Left lung (tissue), 10 donors: ENCODE data around the gene LDAH. TPM values are rescaled to one million over a fixed set of nuclear protein-coding genes. Genes with fewer than 3 reads are reported as not detected.

ENCODE experiments used
- ATAC-seq: fragments of 200-7000 bp; cut with Tn5 transposase; one replicate; pipeline ENCODE4 v1.9.1; 2020; ENCODE audit warnings: moderate library complexity
- DNase-seq, 4 donors: peaks; one replicate each; pipeline ENCODE4 v3.0.0-alpha.2; 2013 to 2020
- H3K27ac ChIP-seq, 2 donors: fragments of 200-600 bp; sonication (generic) in 1 of 2; one replicate each; pipeline versions ENCODE4 v1.5.0 to v1.8.0; 2020 to 2021
- H3K27me3 ChIP-seq, 2 donors: fragments of 200-600 bp; sonication (generic) in 1 of 2; one replicate each; pipeline versions ENCODE4 v1.5.0 to v1.8.0; 2020 to 2021
- H3K36me3 ChIP-seq, 2 donors: fragments of 200-600 bp; sonication (generic) in 1 of 2; one replicate each; pipeline versions ENCODE4 v1.5.0 to v1.8.0; 2020 to 2021
- H3K4me1 ChIP-seq, 2 donors: fragments of 200-600 bp; one replicate each; pipeline ENCODE4 v1.8.0; 2021
- H3K4me3 ChIP-seq, 2 donors: fragments of 200-600 bp; sonication (generic) in 1 of 2; one replicate each; pipeline versions ENCODE4 v1.5.0 to v1.8.0; 2020 to 2021; ENCODE audit warnings: mild to moderate bottlenecking in 1 of 2
- H3K9me3 ChIP-seq, 2 donors: fragments of 200-600 bp; sonication (generic) in 1 of 2; one replicate each; pipeline versions ENCODE4 v1.5.0 to v1.8.0; 2020 to 2021
- intact Hi-C, 2 donors: fragments of 100-400 bp; cut with DNase I; formaldehyde crosslinking; loops; one replicate each; pipeline versions ENCODE4 v1.11.2 to v1.14.2; 2022
- polyA plus RNA-seq, 6 donors: library from polyadenylated mRNA; unstranded; fragments of 120-200 nt; gene quantifications; one replicate each; pipeline ENCODE4 v1.2.1, GENCODE V29; 2013; ENCODE audit not compliant: insufficient read length in 6 of 6
- total RNA-seq, 2 donors: library from RNA; stranded (reverse); fragmentation: NEBNext Ultra II Directional; extraction: Animal tissue kit (Norgen Biotek cat#: 25700); gene quantifications; one replicate each; pipeline ENCODE4 v1.2.1, GENCODE V29; 2021
- TF ChIP-seq, protein P1 (sequence below), 2 donors: fragments of 200-600 bp; sonication (generic) in 1 of 2; IDR thresholded peaks; one replicate each; pipeline versions ENCODE4 v1.5.0 to v1.8.0; 2021; ENCODE audit warnings: antibody characterized with exemption in 2 of 2
- donor health status: DM: no; HTN: yes; CAD: no.
- donor health status: DM: no; HTN: no; CAD: no.

The LDAH gene
- total and polyA plus RNA-seq, 8 donors: 20.2 to 25.7 (median 22.3) TPM

DNA sequence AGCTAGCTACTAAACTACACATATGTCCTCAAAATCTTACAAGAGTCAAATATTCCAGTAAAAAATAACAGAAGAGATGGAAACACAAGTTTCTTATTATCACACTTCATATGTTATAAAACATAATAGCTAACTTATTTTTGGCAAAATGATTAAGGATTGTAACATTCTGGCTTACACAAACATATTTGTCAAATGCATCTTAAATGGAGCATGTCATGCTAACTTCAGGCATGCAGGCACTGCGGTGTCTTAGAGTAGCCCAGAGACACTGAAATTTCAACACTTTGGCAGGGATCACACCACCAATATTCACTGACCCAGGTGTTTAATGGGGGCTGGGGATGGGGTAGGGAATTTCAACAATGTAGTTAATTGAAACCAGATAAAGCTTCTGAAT is 51.6 kb downstream of the LDAH start:
- H3K36me3 ChIP-seq: peaks cover 0 to 32% of the 10 kb centered on the region in 2 donors
- no peaks in the 10 kb centered on the region for H3K27me3 ChIP-seq
- no peak overlapping the region for H3K4me3 ChIP-seq
- TF ChIP-seq, protein P1, sequence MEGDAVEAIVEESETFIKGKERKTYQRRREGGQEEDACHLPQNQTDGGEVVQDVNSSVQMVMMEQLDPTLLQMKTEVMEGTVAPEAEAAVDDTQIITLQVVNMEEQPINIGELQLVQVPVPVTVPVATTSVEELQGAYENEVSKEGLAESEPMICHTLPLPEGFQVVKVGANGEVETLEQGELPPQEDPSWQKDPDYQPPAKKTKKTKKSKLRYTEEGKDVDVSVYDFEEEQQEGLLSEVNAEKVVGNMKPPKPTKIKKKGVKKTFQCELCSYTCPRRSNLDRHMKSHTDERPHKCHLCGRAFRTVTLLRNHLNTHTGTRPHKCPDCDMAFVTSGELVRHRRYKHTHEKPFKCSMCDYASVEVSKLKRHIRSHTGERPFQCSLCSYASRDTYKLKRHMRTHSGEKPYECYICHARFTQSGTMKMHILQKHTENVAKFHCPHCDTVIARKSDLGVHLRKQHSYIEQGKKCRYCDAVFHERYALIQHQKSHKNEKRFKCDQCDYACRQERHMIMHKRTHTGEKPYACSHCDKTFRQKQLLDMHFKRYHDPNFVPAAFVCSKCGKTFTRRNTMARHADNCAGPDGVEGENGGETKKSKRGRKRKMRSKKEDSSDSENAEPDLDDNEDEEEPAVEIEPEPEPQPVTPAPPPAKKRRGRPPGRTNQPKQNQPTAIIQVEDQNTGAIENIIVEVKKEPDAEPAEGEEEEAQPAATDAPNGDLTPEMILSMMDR (IDR thresholded peaks at IDR 0.05): no peak
- DNase-seq: peak in 1 of 4 donors; percentile 1
- intact Hi-C loops: no loop called here
- no peak overlapping the region for H3K27ac ChIP-seq
- no peak for ATAC-seq
- H3K9me3 ChIP-seq: no peaks in the 10 kb centered on the region
- no peaks in the 10 kb centered on the region for H3K4me1 ChIP-seq

DNA sequence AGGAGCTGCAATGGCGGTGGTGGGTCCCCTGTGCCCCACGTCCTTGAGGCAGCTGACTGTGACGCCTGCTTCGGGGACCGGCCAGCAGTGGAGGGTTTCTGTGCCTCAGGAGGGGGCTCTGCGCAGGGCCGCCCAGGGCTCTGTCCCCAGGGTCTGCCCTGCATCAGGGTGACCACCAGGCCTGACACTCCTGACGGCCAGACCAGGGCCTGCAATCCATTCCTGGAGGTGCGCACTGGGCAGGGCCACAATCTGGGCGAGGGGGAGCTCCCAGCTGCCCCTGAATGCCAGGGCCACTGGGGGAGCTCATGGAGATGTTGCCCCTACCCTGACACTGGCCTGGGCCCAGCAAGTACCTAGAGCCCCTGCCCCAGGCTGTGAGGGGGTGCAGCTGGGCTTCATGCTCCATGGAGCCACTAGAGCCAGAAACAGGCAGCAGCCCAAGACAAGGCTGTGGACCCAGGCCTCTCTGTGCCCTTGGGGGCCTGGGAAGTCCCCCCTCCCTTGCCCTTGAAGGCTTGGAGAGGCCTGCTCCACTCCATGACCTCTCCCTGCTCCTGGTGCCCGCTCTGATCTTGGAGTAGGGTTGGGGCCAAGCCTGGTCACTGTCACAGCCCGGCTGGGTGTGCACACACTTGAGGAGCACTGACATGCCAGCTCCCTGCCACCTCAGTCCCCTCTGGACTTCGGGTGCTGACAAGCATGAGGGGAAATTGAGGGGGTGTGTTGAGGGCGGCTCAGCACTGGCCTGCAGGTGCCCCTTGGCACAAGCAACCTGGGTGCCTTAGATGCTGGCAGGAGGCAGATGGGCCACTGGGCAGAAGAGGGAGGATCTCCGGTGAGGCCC is 55.9 kb downstream of the LDAH start:
- no peak overlapping the region for H3K27ac ChIP-seq
- no peak for ATAC-seq
- H3K27me3 ChIP-seq: no peaks in the 10 kb centered on the region
- DNase-seq: peak in 1 of 4 donors; percentile 55
- no peaks in the 10 kb centered on the region for H3K4me1 ChIP-seq
- intact Hi-C loops: no loop called here
- H3K4me3 ChIP-seq: no peak overlapping the region
- H3K36me3 ChIP-seq: peaks cover 0 to 18% of the 10 kb centered on the region in 2 donors
- H3K9me3 ChIP-seq: no peaks in the 10 kb centered on the region
- TF ChIP-seq, protein P1 (IDR thresholded peaks at IDR 0.05): no peak

DNA sequence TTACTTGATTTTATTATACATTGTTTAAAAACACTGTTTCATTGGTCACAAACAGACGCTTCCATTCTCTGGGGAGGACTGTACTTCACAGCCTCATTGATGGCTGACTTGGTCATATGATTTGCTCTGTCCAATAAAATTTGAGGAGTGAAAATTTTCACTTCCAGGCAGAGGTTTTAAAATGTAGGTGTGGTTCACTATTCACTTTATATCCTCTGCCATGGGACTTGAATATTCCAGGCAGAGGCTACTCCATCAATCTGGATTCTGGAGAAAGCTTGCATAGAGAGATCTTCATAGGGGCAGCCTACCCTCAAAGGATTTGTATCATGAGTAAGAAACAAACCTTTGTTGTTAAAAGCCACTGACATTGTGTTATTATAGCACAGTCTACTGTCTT is 56.7 kb downstream of the LDAH start:
- H3K27me3 ChIP-seq: no peaks in the 10 kb centered on the region
- no peak for DNase-seq
- H3K4me1 ChIP-seq: no peaks in the 10 kb centered on the region
- TF ChIP-seq, protein P1 (IDR thresholded peaks at IDR 0.05): no peak
- H3K27ac ChIP-seq: no peak overlapping the region
- intact Hi-C loops: no loop called here
- peaks cover 0 to 18% of the 10 kb centered on the region in 2 donors for H3K36me3 ChIP-seq
- no peak overlapping the region for H3K4me3 ChIP-seq
- ATAC-seq: no peak
- no peaks in the 10 kb centered on the region for H3K9me3 ChIP-seq

DNA sequence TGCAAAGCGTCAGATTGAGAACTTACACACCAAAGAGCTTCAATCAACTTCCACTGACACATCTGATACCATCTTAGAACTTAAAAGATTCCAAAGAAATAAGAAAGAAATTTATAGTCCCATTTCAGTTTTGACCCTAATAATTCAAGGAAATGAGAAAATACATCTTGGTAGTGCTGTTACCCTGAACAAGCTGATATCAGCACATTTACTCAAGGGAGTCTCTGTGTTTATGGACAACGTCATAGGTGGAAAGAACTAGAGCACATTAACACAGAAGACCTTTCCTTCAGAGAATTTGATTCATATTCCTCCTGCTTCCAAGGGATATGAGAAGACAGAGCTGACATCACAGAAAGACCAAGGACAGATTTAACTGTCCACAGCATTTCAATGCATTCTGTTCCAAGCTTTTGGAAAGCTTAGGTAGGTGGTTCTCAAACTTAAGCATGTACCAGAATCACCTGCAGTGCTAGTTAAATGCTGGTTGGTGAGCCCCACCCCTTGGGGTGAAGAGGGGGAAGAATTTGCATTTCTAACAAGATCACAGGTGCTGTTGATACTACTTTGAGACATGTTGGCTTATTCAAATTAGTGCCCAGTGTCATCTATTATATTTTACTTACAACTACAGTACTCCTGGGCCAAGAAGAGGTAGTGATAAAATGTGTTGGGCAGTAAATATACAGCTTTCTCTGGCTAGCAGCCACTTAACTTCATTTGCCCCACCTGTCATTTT is 59.8 kb downstream of the LDAH start:
- H3K4me1 ChIP-seq: no peaks in the 10 kb centered on the region
- TF ChIP-seq, protein P1 (IDR thresholded peaks at IDR 0.05): no peak
- H3K27me3 ChIP-seq: no peaks in the 10 kb centered on the region
- H3K27ac ChIP-seq: no peak overlapping the region
- no peak for ATAC-seq
- no peak for DNase-seq
- H3K9me3 ChIP-seq: peaks cover 0 to 6% of the 10 kb centered on the region in 2 donors
- H3K36me3 ChIP-seq: peaks cover 0 to 13% of the 10 kb centered on the region in 2 donors
- H3K4me3 ChIP-seq: no peak overlapping the region
- intact Hi-C loops: no loop called here

DNA sequence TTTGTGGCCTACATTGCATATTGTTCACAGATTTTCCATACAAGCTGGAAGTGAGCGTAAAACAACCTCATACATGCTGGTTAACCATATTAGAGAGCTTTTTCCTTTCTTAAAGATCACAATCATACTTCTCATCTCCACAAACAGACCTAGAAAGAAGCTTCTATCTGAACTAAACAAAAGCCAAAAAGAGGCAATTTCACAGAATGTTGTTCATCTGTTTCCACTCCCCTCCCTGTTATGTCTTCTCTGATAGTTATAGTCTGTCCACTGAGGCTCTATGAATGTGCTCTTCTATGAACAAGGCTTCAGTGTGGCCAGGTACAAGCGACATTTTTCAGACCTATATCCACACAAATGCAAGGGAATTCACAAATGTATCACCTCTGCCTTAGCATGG is 63.4 kb downstream of the LDAH start:
- H3K27ac ChIP-seq: no peak overlapping the region
- TF ChIP-seq, protein P1 (IDR thresholded peaks at IDR 0.05): no peak
- no peak for DNase-seq
- no peaks in the 10 kb centered on the region for H3K36me3 ChIP-seq
- no peak for ATAC-seq
- H3K9me3 ChIP-seq: peaks cover 0 to 6% of the 10 kb centered on the region in 2 donors
- H3K27me3 ChIP-seq: no peaks in the 10 kb centered on the region
- intact Hi-C loops: no loop called here
- H3K4me3 ChIP-seq: no peak overlapping the region
- H3K4me1 ChIP-seq: no peaks in the 10 kb centered on the region
